GM18517 (cell line): ENCODE results near the gene KLHL22.
"Not testable (repeated sequence)": the region's sequence is repeated elsewhere in the genome, so short reads cannot be mapped to it uniquely, and the experiment has no call there.

Experiments
- ATAC-seq: cut with Tn5 transposase; IDR thresholded peaks from one replicate; pipeline ENCODE4 v1.9.1; 2021; ENCODE audit warnings: mild to moderate bottlenecking, moderate library complexity; ENCODE audit not compliant: unreplicated experiment

KLHL22 gene

DNA sequence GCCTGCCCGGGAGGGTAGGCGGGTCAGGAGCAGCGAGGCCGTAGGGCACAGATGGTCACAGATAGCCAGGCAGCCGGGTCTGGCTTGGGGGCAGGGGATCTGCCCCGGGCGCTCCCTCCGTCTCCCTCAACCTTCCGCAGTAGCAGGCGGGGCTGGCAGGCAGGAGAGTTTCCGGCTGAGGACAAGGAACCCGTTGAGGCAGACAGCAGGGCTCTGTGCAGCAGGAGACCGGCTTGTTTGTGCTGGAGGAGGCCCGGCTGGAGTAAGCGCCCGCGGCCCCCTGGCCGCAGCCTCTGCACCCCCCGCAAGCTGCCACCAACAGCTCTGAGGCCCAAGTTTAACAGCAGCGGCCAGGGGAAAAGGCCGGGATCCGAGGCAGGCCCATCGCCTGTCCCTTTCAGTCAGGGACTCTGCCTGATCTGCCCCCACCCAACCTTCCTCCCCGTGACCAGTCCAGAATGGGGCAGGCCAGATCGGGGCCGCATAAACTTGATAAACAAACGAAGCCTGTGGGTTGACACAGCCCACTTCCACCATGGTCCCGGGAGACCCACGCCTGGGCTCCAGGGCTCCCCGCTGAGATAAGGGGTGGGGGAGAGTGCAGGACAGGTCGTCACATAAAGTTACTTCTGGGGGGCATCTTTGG lies 71.6 kb downstream of the KLHL22 start:
- no peak for ATAC-seq

DNA sequence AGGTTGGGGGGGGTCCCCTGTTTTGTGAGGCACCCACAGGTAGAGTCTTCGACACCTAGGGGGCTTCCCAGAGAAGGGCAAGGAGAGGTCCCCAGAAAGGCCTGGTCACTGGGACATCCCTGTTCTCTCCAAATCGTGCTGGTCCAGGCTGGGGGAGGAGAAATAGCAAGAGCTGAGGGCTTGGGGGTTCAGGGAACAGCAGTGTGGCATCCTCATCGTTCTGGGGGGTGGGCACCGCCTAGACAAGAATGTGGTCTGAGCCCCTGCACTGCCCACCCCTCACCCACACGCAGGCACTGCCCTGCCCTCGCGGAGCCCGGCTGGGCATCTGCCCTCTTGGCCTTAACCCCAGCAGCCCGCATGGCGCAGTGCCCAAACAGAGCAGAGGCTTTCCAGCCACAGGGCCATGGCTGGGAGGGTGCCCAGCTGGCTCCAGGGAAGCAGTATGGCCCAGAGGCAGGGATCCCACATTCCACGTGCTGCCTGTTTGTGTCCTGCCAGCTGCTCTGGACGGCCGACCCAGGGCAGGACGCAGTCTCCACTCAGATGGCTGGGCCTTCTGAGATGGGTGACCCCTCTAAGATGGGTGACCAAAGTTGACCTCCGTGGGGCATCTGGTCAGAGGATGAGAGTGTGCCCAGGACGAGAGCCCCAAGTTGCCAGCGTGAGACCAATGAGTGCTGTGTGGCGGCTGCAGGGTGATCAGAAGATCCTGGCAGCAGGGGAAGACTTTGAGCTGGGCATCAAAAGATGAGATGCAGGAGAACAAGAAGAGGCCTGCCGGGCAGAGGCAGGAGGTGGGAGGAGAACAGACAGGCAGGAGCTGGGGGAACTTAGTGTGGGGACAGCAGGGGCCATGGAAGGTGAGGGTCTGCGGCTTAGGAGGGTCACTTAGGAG lies 72.3 kb downstream of the KLHL22 start:
- ATAC-seq = no peak

- no peak for ATAC-seq
Observed at GRCh38 chr22:20422271-20423007, 73.2 kb downstream of the KLHL22 start.

DNA sequence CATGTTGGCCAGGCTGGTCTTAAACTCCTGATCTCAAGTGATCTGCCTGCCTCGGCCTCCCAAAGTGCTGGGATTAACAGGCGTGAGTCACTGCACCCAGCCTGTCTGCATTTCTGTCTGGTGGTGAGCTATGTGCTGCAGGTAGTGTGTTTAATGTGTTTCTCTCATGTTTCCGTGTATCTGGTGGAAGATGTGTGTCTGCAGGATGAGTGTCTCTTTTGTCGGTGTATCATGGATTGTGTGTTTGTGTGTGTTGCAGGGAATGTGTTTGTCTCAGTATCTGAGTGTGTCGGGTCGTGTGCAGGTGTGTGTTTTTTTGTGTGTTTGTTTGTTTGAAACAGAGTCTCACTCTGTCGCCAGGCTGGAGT lies 74.1 kb downstream of the KLHL22 start:
- ATAC-seq = no peak

DNA sequence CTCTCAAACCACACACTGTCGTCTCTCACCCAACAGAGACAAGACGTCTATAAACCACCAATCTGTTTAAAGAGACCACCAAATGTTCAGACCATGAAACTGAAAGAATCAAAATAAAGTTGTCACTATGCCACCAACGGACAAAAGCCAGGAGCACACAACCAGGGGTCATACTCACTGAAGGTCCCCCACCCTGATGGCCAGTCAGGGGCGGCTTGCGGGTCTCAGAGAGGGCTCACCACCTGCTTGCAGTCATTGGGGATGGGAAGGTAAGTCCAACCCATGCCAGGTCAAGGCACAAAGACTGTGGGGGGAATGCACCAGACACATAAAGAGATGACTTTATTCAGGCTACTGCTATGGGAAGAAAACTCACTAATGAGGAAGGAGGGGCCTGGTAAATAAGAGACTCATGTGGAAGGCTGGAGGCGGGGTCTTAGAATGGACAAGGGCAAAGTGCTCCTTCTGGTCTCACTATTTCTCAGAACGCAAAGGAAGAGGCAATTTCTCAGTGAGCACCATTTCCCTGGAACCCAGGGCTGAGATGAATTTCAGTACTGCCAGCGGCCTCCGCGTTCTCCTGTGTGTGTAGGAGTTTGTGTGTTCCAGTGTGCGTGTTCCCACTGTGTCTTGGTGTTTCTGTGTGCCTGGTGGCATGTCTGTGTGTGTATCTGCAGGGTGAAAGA lies 75.3 kb downstream of the KLHL22 start:
- ATAC-seq = no peak

GRCh38 chr22:20419664-20419951 lies 76.0 kb downstream of the KLHL22 start:
- ATAC-seq = no peak

DNA sequence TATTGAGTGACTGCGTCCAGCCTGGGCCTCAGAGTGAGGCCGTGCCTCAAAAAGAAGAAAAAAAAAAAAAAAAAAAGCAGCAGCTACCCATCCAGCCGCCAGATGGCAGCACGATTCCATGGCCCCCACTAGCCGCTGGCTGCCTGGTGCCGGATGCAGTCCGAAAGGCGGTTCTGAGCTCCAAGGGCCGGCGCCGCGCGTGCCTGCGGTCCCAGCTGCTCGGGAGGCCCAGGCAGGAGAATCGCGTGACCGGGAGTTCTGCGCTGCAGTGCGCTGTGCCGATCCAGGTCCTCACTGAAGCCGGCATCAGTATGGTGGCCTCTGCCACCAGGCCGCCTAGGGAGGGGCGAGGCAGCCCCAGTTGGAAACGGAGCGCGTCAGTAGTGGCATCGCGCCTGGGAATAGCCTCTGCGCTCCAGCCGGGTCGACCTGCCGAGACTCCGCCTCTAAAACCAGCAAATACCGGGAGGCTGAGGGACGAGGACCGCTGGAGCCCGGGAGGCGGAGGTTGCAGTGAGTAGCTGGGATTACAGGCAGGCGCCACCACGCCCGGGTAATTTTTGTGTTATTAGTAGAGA lies 77.3 kb downstream of the KLHL22 start:
- ATAC-seq = no peak

DNA sequence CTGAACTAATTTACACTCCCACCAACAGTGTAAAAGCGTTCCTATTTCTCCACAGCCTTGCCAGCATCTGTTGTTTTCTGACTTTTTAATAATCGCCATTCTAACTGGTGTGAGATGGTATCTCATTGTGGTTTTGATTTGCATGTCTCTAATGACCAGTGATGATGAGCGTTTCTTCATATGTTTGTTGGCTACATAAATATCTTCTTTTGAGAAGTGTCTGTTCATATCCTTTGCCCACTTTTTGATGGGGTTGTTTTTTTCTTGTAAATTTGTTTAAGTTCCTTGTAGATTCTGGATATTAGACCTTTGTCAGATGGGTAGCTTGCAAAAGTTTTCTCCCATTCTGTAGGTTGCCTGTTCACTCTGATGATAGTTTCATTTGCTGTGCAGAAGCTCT lies 79.9 kb downstream of the KLHL22 start:
- not testable (repeated sequence) for ATAC-seq

DNA sequence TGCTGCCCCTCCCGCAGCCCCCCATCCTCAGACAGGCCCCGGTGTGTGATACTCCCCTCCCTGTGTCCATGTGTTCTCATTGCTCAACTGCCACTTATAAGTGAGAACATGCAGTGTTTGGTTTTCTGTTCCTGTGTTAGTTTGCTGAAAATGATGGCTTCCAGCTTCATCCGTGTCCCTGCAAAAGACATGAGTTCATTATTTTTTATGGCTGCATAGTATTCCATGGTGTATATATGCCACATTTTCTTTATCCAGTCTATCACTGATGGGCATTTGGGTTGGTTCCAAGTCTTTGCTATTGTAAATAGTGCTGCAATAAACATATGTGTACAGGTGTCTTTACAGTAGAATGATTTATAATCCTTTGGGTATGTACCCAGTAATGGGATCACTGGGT lies 80.4 kb downstream of the KLHL22 start:
- not testable (repeated sequence) for ATAC-seq

- no peak for ATAC-seq
Observed at GRCh38 chr22:20414450-20414849, 81.1 kb downstream of the KLHL22 start.

DNA sequence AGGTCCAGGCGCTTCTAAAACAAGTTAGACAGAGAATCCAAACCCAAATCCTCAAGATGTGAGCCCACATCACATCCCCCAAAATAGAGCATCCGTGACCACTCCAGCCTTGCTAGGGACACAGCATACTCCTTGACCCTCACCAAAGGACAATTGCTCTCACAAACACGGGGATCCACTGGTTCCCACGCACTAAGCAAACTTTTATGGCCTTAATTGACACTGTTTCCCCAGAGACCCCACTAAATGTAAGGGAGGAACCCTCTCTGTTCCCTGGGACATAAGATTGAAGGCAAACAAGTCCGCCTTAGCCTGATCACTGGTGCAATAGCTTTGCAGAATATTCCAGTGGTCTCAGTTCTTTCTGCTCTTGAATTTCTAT lies 81.5 kb downstream of the KLHL22 start:
- ATAC-seq = no peak

DNA sequence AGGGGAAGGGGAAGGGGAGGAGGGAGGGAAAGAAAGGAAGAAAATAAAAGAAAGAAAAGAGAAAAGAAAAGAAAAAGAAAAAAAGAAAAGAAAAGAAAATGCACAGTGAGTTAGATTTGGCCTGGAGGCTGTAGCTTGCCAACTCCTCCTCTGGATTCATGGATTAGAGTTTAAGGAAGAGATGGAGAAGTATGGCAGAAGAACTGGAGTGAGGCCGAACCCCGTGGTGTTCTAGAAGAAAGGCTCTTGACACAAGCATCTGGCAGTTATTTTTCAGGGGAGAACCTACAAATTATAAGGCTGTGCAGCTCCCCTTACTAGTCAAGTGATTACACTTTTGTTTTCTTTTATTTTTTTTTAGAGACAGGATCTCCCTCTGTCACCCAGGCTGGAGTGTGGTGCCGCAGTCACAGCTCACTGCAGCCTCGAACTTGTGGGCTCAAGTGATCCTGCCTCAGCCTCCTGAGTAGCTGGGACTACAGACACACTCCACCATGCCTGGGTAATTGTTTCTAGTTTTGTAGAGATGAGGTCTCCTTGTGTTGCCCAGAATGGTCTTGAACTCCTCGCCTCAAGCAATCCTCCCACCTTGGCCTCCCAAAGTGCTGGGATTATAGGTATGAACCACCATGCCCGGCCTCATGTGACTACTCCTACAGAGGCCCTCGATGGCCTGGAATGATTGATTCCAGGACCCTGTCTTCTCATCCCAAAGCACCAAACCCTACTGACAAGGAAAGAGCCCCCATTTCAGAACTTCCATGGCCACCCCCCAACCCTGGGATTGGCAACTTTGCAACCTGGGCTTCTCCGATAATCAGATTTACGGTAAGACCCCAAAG lies 82.2 kb downstream of the KLHL22 start:
- no peak for ATAC-seq

DNA sequence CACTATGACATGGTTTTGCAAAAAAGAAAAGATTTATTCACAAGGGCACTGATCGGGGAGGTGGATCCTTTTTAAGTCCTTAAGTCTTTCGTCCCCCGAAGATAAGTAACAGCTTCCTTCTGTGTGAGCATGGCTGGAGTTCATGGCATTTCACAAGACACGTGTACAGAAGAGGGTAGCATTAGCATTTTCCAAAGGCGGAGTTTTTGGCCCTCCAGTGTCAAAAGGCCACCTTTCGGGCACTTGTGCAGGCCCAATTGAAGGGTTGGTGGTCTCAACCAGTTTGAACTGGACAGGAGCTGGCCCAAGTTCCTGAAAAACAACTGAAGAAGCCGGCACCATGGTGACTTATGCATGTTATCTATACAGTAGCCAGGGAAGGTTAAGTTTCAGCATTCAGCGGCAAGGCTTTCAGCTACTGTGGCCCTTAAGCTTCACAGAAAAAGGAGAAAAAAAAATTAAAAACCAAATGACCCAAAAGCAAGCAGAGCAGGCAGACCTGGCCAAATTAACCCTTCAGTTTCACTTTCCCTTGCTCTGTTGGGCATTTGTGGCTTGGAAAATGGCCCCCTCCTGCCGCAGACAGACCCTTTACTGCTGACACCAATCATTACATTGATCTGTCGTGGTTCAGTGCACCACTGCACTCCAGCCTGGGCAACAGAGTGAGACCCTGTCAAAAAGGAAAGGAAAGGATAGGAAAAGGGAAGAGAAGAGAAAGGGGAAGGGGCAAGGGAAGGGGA lies 83.0 kb downstream of the KLHL22 start:
- ATAC-seq = no peak

DNA sequence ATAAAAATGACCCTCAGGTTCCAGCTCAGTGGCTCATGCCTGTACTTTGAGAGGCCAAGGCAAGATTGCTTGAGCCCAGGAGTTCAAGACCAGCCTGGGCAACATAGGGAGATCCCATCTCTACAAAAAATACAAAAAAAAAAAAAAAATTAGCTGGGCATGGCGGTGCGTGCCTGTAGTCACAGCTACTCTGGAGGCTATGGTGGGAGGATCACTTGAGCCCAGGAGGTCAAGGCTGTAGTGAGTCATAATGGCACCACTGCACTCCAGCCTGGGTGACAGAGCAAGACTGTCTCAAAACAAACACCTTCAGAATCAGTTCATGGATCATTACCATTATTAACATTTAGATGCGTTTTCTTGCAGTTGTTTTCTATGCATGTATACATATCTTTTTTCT lies 86.2 kb downstream of the KLHL22 start:
- ATAC-seq = not testable (repeated sequence)

GRCh38 chr22:20408891-20409290 lies 86.7 kb downstream of the KLHL22 start:
- no peak for ATAC-seq

- ATAC-seq = no peak
Observed at GRCh38 chr22:20407829-20408228, 87.8 kb downstream of the KLHL22 start.

DNA sequence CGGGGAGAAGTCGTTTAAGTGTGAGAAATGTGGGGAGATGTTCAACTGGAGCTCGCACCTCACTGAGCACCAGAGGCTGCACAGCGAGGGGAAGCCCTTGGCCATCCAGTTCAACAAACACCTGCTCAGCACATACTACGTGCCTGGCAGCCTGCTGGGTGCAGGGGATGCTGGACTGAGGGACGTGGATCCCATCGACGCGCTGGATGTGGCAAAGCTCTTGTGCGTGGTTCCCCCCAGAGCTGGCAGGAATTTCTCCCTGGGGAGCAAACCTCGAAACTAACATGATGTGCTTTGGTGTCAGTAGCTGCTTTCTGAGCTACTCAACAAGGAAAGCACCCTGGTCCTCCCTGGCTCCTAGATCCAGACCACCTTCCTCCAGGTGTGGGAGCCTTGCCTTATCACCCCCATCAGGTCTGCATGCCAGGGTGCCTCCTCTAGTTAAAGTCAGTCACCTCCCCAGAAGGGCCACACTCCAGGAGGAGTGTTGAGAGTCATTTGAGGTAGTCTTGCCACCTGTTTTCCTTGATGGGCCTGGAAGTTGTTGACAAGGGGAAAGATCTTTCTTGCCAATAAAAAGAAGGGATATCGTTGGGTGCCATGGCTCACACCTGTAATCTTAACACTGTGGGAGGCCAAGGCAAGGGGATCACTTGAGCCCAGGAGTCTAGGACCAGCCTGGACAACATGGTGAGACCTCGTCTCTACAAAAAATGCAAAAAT lies 88.7 kb downstream of the KLHL22 start:
- ATAC-seq = no peak

DNA sequence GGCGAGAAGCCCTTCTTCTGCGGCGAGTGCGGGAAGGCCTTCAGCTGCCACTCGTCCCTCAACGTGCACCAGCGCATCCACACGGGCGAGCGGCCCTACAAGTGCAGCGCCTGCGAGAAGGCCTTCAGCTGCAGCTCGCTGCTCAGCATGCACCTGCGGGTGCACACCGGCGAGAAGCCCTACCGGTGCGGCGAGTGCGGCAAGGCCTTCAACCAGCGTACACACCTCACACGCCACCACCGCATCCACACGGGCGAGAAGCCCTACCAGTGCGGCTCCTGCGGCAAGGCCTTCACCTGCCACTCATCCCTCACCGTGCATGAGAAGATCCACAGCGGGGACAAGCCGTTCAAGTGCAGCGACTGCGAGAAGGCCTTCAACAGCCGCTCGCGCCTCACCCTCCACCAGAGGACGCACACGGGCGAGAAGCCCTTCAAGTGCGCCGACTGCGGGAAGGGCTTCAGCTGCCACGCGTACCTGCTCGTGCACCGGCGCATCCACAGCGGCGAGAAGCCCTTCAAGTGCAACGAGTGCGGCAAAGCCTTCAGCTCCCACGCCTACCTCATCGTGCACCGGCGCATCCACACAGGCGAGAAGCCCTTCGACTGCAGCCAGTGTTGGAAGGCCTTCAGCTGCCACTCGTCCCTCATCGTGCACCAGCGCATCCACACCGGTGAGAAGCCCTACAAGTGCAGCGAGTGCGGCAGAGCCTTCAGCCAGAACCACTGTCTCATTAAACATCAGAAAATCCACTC lies 89.5 kb downstream of the KLHL22 start:
- ATAC-seq = no peak
